Right atrium auricular region (tissue), 2 donors: Measurements from ENCODE around the gene PLXNA3. TPM values are rescaled to one million over a fixed set of nuclear protein-coding genes. Genes with fewer than 3 reads are reported as not detected.

Experiments
- DNase-seq: peaks from one replicate; pipeline ENCODE4 v3.0.0-alpha.2; 2019; ENCODE audit warnings: low spot score
- H3K27ac ChIP-seq, 2 donors: fragments of 200-600 bp; sonication (generic); 1 replicate in 1 of 2; 2 replicates in 1 of 2; pipeline ENCODE4 v1.5.1; 2016 to 2019
- H3K27me3 ChIP-seq, 2 donors: fragments of 200-600 bp; sonication (generic); one replicate each; pipeline versions ENCODE4 v1.5.1 to v1.6.0; 2017 to 2019
- H3K36me3 ChIP-seq: fragments of 200-600 bp; sonication (generic); one replicate; pipeline ENCODE4 v1.5.1; 2016
- H3K4me1 ChIP-seq, 2 donors: fragments of 200-600 bp; sonication (generic); one replicate each; pipeline versions ENCODE4 v1.5.1 to v1.6.0; 2017 to 2019
- H3K4me3 ChIP-seq, 2 donors: fragments of 200-600 bp; sonication (generic); 1 replicate in 1 of 2; 2 replicates in 1 of 2; pipeline ENCODE4 v1.5.1; 2017 to 2019; ENCODE audit warnings: mild to moderate bottlenecking in 1 of 2, moderate library complexity in 1 of 2
- H3K9me3 ChIP-seq, 2 donors: fragments of 200-600 bp; sonication (generic); one replicate each; pipeline ENCODE4 v1.5.1; 2019
- CTCF ChIP-seq, 2 donors: fragments of 200-600 bp; sonication (generic); IDR thresholded peaks; one replicate each; pipeline ENCODE4 v1.5.1; 2019; ENCODE audit warnings: antibody characterized with exemption in 2 of 2
- total RNA-seq, 2 donors: library from RNA; depleted of rRNA; stranded (reverse); fragments of >200 nt; gene quantifications; one replicate each; pipeline ENCODE4 v1.1.0, GENCODE V29; 2016

The PLXNA3 gene
- total RNA-seq, 2 donors from 2014 or later, result 5.9 to 7.1 TPM

- no peak overlapping the region for H3K4me3 ChIP-seq
- H3K36me3 ChIP-seq, result no peaks in the 10 kb centered on the region
- peak overlapping the region; percentile 82 to 86 for H3K27ac ChIP-seq
- DNase-seq, result no peak
- no peaks in the 10 kb centered on the region for H3K9me3 ChIP-seq
- peaks cover 0 to 19% of the 10 kb centered on the region in 2 donors for H3K4me1 ChIP-seq
- H3K27me3 ChIP-seq, result no peaks in the 10 kb centered on the region
- TF ChIP-seq CTCF (IDR thresholded peaks at IDR 0.05), result no peak
These were observed 26.4 kb downstream of the PLXNA3 start for GRCh38 chrX:154484255-154485149.

DNA sequence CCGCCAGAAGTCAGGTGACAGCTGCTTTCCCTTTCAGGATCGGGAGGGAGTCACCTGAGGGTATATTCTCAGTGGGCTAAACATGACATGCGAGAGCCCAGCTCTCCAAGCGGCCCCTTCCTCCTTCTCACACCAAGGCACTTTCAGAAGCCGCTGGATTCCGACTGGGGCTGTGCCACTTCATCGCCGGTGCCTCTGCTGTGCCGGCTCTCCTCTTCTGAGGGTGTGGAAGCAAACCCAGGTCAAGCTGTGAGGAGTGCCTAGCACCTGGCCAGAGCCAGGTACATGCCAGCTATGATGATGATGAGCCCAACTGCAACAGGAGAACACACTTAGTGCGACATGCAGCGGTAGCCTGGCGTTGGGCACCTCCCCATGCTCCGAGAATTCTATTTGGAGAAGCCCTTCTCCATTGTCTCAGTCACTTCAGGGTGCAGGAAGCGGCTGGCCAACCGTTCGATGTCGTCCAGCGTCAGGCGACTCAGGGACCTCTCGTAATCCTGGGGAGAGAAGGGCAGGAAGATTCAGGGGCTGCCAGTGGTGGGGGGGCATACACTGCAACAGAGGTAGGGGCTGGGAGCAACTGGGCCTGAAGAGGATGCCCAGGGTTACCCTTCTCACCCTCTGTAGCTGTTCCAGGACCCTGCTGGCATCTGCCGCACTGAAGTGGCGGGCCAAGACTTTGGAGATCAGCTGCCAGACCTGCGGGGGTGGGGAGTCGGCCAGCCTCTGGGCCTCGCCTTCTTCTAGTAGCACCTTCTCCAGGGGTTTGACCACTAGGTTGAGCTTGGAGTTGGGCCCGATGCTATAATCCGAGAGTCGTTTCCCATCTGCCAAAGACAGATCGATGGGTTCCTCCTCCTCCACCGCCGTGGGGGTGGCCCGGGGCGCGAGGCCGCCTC is 27.3 kb downstream of the PLXNA3 start:
- no peak for TF ChIP-seq CTCF (IDR thresholded peaks at IDR 0.05)
- no peak for DNase-seq
- Histone ChIP-seq H3K9me3 (no peaks in the 10 kb centered on the region), H3K27ac (peak overlapping the region; percentile 82 to 86), H3K36me3 (no peaks in the 10 kb centered on the region), H3K27me3 (no peaks in the 10 kb centered on the region), H3K4me3 (peak overlapping the region; percentile 58 to 68), H3K4me1 (peaks cover 0 to 19% of the 10 kb centered on the region in 2 donors)

- TF ChIP-seq CTCF (IDR thresholded peaks at IDR 0.05), result no peak
- H3K4me3 ChIP-seq, result peak overlapping the region; percentile 58 to 68
- H3K9me3 ChIP-seq, result no peaks in the 10 kb centered on the region
- DNase-seq, result no peak
- no peaks in the 10 kb centered on the region for H3K36me3 ChIP-seq
- H3K4me1 ChIP-seq, result peaks cover 0 to 19% of the 10 kb centered on the region in 2 donors
- H3K27me3 ChIP-seq, result no peaks in the 10 kb centered on the region
- H3K27ac ChIP-seq, result peak overlapping the region; percentile 82 to 86
These were observed 27.9 kb downstream of the PLXNA3 start for GRCh38 chrX:154486052-154486395.

DNA sequence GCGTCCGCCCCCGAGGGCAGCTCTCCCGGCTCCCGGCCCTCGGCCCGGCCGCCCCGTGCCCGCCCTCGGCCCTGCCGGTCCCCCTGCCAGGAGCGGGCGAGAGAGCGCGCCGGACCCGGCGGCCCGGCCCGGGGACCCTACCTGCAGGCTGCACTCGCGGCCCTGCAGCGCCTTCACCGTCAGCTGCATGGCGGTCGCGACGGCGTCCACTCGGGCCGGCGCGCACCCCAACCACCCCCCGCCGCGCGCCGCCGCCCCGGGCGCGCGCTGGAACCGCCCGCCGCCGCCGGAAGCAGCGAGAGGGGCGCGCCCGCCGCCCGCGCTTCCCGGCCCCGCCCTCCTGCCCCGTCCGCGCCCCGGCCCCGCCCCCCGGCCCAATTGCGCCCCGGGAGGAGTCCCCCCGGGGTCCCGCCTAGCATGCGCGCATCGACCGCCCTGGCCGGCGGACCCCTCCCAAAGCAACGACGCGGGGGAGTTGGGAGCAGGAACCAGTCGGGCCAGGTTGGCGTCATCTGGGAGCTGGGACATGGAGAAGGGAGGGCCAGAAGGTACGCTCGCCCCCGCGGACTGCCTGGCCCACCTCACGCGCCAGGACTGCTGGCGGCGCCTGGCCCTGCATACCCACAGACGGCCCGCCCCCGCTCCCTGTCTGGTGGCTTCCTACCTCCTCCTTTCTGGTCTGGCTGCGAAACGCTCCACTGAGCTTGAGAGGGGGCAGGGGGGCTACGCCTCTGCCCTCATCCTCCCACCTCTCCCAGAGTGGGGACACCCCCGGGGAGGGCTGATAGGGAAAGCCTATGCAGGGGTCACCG is 28.5 kb downstream of the PLXNA3 start, which contains the start of gene UBL4A:
TSS of gene UBL4A (minus strand) at position 220 of the 812 bp plus-strand sequence. CDS start at position 189, 31 bp downstream.
- H3K4me1 ChIP-seq, result peaks cover 0 to 19% of the 10 kb centered on the region in 2 donors

More for the DNA sequence above, 28.5 kb downstream of the PLXNA3 start, which contains the start of gene UBL4A:
- H3K36me3 ChIP-seq, result no peaks in the 10 kb centered on the region
- no peak for DNase-seq
- no peak for TF ChIP-seq CTCF (IDR thresholded peaks at IDR 0.05)
- H3K9me3 ChIP-seq, result no peaks in the 10 kb centered on the region
- peak within 1 kb of the TSS; percentile 58 to 68 for H3K4me3 ChIP-seq
- no peaks in the 10 kb centered on the region for H3K27me3 ChIP-seq
- H3K27ac ChIP-seq, result peak within 1 kb of the TSS; percentile 82 to 86
